GM21737 (cell line): ENCODE measurements around the gene NLGN3.
"Not testable (repeated sequence)": the region's sequence is repeated elsewhere in the genome, so short reads cannot be mapped to it uniquely, and the experiment has no call there.

Experiments used
- ATAC-seq: cut with Tn5 transposase; IDR thresholded peaks from one replicate; pipeline ENCODE4 v1.9.1; 2021; ENCODE audit warnings: mild to moderate bottlenecking, moderate library complexity; ENCODE audit not compliant: unreplicated experiment

NLGN3 gene

DNA sequence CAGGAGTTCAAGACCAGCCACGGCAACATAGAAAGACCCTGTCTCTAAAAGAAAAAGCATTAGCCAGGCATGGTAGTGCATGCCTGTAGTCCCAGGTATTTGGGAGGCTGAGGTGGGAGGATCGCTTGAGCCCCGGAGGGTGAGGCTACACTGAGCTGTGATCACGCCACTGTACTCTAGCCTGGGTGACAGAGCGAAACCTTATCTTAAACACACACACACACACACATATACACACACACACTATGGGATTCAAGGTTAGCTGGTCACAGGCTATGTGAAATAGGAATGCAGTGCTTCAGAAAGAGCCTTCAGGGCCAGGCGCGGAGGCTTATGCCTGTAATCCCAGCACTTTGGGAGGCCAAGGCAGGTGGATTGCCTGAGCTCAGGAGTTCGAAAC lies 23.5 kb downstream of the NLGN3 start:
- no peak for ATAC-seq

DNA sequence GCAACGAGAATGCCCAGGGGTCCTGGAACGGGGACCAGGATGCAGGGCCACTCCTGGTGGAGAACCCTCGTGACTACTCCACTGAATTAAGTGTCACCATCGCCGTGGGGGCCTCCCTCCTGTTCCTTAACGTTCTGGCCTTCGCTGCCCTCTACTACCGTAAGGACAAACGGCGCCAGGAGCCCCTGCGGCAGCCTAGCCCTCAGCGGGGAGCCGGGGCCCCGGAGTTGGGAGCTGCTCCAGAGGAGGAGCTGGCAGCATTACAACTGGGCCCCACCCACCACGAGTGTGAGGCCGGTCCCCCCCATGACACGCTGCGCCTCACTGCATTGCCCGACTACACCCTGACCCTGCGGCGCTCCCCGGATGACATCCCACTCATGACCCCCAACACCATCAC lies 24.9 kb downstream of the NLGN3 start:
- no peak for ATAC-seq

DNA sequence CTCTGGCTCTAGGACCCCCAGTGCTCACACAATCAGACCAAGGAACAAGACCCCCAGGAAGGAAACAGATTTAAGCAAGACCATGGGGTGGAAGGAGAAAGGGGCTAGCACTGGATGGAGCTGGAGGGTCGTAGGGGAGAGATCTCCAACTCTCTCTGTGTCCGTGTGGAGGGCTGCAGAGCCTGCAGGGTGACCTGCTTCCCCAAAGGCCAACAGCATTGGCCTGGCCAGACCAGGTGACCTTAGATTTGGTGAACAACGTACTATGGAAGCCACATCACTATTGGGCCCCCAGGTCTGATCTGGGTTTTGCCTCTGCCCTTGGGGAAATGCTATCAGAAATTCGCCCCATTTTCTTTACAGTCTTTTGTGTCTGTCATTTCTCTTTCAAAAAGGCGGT lies 26.0 kb downstream of the NLGN3 start:
- no peak for ATAC-seq

DNA sequence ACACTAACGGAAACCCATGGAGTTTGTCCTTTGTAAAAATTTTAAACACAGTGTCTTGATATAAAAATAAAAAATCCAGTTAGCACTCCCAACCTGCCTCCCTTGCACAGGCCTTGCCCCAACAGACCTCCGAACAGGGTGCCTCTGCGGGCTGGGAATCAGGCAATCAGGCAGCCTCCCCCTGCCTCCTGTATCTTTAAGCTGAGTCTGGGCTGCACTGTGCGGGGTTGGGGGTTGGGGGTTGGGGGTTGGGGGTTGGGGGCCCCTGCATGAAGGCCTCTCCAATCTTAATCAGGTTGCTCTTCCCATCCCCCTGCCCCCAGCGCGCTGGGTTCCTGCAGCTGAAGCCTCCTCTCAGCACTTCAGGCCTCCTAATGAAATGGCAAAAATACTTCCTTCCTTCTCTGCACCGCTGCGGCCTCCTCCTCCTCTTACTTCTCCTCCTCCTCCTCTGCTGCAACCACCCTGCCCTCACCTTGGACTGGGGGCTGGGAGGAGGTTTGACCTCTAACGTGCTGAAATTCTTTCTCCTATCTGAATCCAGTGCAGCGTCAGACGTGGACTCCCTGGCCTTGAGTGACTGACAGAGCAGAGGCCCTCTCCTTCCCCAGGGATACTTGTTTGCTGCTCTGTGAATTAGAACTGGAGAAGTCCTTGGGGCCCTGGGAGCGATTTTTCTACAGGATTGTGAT lies 26.6 kb downstream of the NLGN3 start:
- ATAC-seq: no peak

DNA sequence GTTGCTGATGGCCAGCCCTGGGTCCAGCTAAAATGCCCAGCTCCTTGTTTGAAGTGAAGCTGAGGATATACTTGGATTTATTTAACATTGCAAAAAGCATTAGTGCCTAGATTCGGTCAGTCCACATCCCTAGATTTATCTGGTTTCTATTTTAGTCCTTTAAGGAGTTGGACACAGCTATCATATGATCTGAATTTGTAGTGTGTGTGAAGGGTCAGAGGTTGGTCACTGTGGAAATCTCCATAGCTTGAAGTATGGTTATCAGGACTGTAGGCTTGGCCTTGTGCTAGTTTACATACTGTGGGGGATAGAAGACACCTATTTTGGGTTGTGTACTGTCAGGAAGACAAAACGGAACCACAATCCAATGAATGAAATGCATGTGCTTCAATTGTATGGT lies 28.8 kb downstream of the NLGN3 start:
- ATAC-seq: no peak

DNA sequence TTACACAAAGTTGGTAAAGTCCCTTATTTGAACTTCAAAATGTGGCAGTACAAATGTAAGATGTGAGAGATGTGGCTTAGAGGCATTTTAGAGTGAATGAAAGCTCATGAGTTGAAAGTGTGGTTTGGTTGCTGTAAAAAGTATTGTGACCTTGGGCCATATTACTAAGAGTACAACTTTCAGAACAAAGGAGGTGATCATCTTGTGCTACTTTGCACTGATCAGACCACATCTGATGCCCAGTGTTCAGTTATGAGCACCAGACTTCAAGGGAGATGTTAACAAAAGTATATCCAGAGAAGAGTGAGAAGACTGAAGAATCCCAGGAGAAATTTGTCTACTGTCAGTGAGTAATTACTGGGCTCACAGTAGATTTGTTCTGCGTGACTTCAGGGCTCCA lies 30.2 kb downstream of the NLGN3 start:
- no peak for ATAC-seq

DNA sequence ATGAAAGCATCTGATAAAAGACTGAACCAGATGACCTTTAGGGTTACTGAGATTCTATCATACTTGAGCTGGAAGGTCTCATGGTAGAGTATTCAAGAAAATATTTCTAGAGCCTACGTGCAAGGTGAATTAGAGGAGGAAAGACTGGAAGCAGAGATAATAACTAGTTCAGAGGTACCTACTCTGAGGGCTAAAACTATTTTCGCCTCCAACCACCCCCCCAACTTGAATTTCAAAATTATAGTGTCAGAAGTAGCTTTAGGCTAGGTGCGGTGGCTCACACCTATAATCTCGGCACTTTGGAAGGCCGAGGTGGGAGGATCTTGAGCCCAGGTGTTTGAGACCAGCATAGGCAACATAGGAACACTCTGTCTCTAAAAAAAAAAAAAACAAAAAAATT lies 30.9 kb downstream of the NLGN3 start:
- ATAC-seq: no peak

DNA sequence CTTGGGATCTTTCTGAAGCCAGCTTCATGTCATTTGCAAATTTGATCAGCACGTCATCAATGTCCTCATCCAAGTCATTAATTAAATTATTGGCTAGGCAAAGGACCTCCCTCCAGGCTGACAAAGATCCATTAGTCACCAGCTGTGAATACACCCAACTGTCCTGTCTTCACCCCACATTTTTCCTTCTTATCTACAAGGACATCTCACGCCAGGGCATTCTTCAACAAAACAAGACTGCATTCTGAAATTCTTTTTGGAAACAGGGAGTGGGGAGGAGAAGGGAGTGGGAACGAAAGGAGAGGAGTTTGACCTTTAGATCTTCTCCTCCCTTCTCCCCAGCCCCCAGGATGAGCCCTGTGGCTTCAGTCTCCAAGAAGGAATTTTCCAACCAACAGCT lies 32.7 kb downstream of the NLGN3 start:
- no peak for ATAC-seq

DNA sequence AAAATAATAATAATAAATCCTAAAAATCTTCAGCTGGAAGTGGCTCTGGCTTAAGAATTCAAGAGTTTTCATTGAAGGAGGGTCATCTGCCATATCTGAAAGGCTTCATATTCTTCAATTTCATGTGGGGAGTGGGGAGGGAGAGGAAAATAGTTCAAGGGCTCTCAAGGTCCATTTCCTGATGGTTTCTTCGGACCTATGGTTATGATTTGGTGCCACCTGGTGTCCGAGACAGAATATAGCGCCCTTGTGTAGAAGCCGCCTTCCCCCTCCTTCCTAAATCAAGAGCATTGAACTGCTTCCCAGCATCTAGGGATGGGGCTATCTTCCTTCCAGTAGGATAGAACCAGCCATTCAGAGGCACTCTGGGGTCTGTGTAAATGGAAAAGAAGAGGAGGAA lies 34.3 kb downstream of the NLGN3 start:
- no peak for ATAC-seq

DNA sequence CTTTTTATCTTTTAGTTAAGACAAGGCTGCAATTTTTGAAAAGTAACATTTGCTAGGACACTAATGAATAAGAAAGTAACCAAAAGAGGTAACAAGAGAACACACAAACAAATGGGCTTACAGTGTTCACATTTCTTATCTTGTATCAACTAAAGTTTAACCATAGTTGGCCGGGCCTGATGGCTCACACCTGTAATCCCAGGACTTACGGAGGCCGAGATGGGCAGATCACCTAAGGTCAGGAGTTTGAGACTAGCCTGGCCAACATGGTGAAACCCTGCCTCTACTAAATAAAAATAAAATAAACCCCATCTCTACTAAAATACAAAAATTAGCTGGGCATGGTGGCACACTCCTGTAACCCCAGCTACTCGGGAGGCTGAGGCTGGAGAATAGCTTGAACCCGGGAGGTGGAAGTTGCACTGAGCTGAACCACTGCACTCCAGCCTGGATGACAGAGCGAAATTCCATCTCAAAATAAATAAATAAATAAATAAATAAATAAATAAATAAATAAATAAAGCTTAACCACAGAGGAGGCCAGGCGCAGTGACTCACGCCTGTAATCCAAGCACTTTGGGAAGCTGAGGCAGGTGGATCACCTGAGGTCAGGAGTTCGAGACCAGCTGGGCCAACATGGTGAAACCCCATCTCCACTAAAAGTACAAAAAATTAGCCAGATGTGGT lies 36.1 kb downstream of the NLGN3 start:
- ATAC-seq: not testable (repeated sequence)

DNA sequence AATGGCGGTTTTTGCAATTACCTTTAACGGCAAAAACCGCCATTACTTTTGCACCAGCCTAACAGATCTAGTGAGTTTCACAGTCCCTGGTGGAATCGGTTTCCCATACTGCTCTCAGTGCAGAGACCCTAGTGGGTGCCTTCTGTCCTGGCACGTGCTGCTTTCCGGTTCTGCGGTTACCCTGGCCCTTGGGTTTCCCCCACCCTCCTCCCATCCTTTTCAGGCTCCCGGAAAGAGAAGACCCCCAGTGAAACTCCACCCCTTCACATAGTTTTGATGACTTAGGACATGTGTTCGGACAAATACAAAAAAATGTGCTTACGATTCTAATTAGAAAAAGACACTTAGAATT lies 36.9 kb downstream of the NLGN3 start:
- ATAC-seq: peak; percentile 32

DNA sequence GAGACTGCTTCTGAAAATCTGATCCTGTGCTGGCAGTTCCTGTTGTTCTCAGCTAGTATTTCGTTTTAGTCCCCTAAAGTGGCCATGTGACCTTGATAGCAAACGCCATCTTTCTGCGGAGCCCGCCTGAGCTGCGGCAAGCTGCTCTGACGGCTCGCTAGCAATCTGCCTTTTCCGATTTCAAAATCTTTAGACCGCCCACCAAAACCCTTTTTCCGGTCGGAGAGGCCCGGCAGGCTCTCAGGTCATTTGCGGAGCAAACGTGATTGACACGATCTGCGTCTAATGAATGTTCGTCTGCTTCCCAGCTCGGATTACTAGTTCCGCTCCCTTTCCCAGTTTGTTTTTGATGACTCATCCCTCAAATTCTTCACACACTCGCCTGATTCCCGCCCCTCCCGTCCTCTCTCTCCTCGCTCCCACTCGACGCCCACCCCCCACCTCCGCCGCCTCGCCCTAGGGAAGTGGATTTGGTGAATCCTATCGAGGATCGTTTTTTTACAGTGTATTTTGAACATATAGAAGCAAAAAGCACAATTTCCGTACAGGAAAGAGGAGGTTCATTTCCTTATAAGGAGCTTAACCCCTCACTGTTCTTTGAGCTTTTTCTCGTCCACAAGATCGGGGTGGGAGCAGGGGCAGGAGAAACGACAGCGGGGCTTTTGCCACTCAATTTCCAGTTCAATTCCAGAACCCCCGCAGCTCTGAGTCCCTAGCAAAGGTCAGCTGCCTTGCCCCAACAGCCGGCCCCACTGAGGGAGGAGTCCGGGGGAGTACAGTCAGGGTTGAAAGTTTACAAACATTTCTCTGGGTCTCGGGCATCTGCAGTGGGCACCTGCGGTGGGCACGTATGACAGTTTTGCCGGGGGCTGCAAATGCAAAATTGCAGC lies 37.5 kb downstream of the NLGN3 start:
- peak; percentile 82 for ATAC-seq

DNA sequence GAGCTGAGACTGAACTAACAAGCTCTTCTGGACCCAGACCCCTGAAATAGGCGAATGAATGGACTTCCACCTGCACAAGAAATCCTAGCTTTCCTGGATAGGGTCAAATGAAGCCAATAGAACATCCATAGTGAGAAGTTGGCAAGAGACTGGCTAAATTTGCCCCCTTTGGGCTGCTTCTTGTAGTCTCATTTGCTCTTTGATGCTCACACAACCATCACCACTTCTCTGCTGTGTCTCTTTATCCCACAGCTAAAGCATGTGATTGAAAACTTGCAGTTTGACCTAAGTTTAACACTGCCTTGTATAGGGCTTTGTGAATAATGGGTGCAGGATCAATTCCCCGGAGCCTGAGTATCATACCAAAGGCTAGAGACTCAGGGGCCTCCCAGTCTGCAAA lies 38.2 kb downstream of the NLGN3 start:
- no peak for ATAC-seq

DNA sequence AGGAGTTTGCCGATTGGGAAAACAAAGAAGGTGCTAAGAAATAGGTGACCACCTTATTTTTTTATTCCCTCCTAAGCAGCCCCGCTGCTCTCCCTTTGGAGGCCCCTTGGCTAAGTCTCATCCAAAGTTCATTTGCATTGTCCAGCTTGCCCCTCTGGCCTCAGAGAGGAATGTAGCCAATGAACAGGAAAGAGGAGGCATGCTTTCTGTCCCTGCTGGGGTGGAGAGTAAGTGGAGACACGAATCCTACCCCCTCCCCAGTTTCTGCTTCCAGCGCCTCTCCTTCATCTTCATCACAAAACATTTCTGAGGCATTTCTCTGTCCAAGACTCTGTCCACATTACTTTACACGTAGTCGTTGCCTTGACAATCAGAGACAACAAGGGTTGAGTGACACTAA lies 38.7 kb downstream of the NLGN3 start:
- ATAC-seq: no peak

DNA sequence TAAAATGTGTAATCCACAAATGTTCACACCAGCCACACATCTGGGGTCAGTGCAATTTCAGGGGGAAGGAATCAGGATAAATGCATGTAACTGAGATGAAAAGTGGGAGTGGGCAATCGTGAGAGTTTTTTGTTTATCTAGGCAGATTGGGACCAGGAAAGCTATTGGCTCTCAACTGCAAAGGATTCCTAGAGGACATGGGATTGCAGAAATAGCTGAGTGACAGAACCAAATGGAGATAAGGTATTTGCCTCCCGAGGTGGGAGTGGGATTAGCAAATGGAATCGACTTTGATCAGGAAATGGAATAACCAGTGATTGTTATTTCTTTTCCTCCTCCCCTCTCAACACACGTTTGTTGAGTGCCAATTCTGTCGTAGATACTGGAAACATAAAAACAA lies 39.5 kb downstream of the NLGN3 start:
- ATAC-seq: no peak

DNA sequence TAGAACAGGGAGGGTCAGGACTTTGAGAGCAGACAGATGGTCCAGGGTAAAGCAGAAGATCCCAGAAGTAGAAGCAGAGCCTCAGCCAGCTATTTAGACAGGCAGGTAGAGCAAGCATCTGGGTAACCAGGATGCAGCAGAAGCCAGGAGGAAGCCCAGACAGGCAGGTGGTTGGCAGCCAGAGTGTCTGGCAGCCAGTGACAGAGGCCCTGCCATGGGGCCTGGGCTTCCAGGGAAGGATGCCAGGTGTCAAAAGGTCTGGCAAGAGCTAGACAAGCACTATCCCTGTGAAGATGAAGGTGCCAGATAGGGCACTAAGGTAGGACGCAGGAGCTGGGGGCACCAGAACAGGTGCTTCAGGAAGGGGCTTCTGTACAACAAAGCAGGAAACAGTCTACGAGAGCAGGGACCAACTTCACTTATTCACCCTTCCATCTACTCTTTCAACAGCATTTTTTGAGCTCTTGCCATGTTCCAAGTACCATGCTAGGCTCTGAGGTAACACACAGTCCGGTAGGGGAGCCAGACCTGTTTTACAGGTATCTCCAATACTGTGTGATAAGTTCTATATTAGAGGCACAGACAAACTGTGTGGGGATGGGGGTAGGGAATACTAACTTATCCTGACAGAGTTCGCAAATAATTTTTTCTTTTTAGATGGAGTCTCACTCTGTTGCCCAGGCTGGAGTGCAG lies 40.3 kb downstream of the NLGN3 start:
- ATAC-seq: no peak

DNA sequence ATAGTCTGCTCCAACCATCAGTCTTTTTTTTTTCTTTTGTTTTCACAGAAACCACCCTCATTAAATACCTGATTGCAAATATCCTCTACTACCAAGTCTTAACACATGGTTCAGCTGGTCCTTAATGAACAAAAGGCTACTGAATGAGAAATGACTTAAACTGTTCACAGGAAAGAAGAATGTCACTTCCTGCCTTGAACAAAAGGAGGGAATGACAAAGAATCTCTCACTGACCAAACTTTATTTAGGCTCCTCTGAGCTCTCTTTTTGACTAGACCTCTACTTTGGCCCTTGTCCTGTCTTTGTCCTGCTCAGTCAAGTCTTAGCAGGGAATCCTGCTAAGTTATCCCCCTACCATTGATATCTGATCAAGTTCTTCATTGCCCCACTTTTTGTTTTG lies 46.6 kb downstream of the NLGN3 start:
- ATAC-seq: no peak

DNA sequence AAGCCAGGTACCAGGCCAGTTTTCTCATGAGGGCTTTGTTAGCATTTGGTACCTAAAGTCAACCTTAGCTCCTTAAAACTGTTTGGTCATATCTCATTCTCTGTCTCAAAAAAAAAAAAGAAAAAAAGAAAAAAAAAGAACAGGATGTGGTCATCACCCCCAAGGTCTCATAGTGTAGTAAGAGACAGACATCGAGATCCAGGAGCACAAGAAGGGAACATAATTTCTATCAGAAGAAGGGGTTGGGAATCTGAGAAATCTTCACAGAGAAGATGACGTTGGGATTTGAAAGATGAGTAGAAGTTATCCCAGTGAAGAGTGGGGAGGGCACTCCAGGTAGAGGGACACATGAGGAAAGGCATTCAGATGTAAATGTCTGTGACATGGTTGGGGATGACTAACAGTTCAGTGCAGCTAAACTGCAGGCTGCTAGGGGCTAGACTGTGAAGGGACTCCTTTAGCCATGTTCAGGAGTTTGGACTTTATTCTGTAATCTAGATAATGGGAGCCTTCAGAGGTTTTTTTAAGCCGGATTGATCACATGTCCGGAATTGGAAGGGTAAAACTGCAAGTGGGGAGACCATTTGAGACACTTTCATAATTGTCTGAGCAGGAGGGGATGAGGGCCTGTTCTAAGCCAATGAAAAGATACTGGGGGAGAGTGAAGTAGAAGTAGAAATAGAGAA lies 51.5 kb downstream of the NLGN3 start:
- no peak for ATAC-seq

DNA sequence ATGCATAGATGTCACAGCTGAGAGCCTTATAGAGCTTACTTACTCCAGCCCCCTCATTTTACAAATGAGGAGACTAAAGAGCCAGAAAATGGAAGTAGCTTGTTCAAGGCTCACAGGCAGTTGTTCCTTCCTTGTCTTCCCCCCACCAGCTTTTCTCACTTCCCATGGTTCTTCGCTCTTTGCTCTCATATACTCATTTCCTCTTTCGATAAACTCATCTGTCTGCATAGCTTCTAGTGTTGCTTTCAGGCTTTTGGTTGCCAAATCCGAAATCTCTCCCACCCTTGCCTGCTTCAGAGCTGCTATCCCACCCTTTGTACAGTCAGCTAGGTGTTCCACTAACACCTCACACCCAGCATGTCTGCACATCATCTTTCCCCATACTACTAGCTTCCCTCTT lies 53.4 kb downstream of the NLGN3 start:
- peak; percentile 69 for ATAC-seq

DNA sequence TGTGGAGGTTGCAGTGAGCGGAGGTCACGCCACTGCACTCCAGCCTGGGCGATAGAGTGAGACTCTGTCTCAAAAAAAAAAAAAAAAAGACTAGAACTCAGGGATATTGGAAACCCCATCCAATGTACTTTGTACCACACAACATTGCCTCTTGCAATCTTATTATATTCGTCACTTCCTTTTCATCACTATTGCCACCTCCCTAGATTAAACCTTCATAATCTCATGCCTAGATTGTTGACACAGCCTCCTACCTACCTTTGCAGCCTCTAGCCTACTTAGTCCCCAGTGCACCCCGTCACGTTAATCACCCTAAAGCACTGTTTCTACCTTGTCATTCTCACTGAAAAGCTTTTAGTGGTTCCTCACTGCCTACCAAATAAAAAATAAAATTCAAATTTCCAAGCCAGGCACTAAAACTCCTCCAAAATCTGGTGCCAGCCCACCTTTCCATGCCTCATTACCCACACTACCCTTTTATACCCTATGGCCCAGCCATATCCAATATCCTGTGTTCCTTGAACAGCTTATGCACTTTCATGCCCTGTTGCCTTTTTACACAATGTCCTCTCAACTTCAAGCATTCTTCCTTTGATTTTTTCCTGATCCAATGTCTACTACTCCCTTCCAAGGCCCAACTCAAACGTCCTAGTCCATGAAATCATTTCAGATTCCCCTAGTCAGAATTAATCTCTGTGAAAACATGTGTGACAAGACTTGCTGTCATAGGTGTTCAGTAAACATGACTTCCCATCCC lies 54.8 kb downstream of the NLGN3 start:
- ATAC-seq: no peak
